BJ (cell line): ENCODE data around the gene SH3RF1. TPM values are rescaled to one million over a fixed set of nuclear protein-coding genes. Genes with fewer than 3 reads are reported as not detected.
"Not testable (repeated sequence)": the region's sequence is repeated elsewhere in the genome, so short reads cannot be mapped to it uniquely, and the experiment has no call there.

ENCODE experiments used
- CTCF ChIA-PET: fragments of 350-600 bp; formaldehyde crosslinking; extraction: SDS; loops from one replicate; lab custom pipeline; 2021; ENCODE audit warnings: antibody characterized with exemption, inconsistent platforms; lab: Yijun Ruan, JAX
- POLR2A ChIA-PET: fragments of 300-600 bp; sonication (Branson Sonifier 250); formaldehyde crosslinking; extraction: SDS; loops from one replicate; lab custom pipeline; 2021; ENCODE audit warnings: antibody characterized with exemption; lab: Charles Lee
- DNase-seq: peaks from one replicate; pipeline ENCODE4 v3.0.0-alpha.2; 2011; ENCODE audit warnings: low read depth
- H3K27me3 ChIP-seq: 2 replicates; pipeline ENCODE4 v1.6.0; 2011; ENCODE audit warnings: low read length; ENCODE audit not compliant: control insufficient read depth, insufficient read depth
- H3K36me3 ChIP-seq: 2 replicates; pipeline ENCODE4 v1.5.1; 2011; ENCODE audit warnings: low read length; ENCODE audit not compliant: control insufficient read depth, insufficient read depth
- H3K4me3 ChIP-seq: 2 replicates; pipeline ENCODE4 v1.5.1; 2011; ENCODE audit warnings: low read depth, mild to moderate bottlenecking, control low read depth, low read length
- CTCF ChIP-seq: IDR thresholded peaks from 2 replicates; pipeline ENCODE4 v1.5.1; 2011; ENCODE audit warnings: low read depth, mild to moderate bottlenecking, control low read depth, inconsistent platforms, low read length, moderate library complexity; ENCODE audit not compliant: insufficient read depth
- polyA plus RNA-seq: library from polyadenylated mRNA; depleted of rRNA; stranded (reverse); fragments of >200 nt; gene quantifications from 2 replicates; pipeline ENCODE4 v1.2.3, GENCODE V29; 2011

SH3RF1 gene
- polyA plus RNA-seq, 1 experiment: 38.8 TPM

- no peak for DNase-seq
- no peaks in the 10 kb centered on the region for H3K36me3 ChIP-seq
- H3K27me3 ChIP-seq: no peaks in the 10 kb centered on the region
- H3K4me3 ChIP-seq: no peak overlapping the region
- CTCF ChIA-PET: no interaction called here
- POLR2A ChIA-PET: no interaction called here
- no peak for TF ChIP-seq CTCF
Measured at GRCh38 chr4:169200361-169201030, 70.3 kb downstream of the SH3RF1 start.

- H3K4me3 ChIP-seq: no peak overlapping the region
- H3K36me3 ChIP-seq: no peaks in the 10 kb centered on the region
- CTCF ChIA-PET: interaction anchor here (1.5 kb wide), 1 partner anchor 11 kb away, joined by 3 read pairs; no protein-coding TSS in a partner anchor
- no peak for DNase-seq
- H3K27me3 ChIP-seq: no peaks in the 10 kb centered on the region
- POLR2A ChIA-PET: no interaction called here
- TF ChIP-seq CTCF: no peak
Measured at GRCh38 chr4:169199184-169199583, 71.6 kb downstream of the SH3RF1 start.

- no peak for DNase-seq
- POLR2A ChIA-PET: no interaction called here
- TF ChIP-seq CTCF: no peak
- Histone ChIP-seq H3K36me3 (no peaks in the 10 kb centered on the region), H3K27me3 (no peaks in the 10 kb centered on the region), H3K4me3 (no peak overlapping the region)
- CTCF ChIA-PET: interaction anchor here (1.5 kb wide), 1 partner anchor 10 kb away, joined by 3 read pairs; no protein-coding TSS in a partner anchor
Measured at GRCh38 chr4:169198167-169198566, 72.6 kb downstream of the SH3RF1 start.

- POLR2A ChIA-PET, H3K27me3 ChIP-seq, H3K36me3 ChIP-seq, H3K4me3 ChIP-seq, DNase-seq: not testable (repeated sequence)
- CTCF ChIA-PET: interaction anchor here (0.6 to 1.6 kb wide), 2 partner anchors 12 to 18 kb away, joined by 3 to 4 read pairs; no protein-coding TSS in a partner anchor
Measured at GRCh38 chr4:169197206-169197605, 73.5 kb downstream of the SH3RF1 start.

GRCh38 chr4:169195032-169195431 is 75.7 kb downstream of the SH3RF1 start:
- no peak for TF ChIP-seq CTCF
- ChIA-PET POLR2A (no interaction called here), CTCF (interaction anchor here (0.6 to 1.0 kb wide), 2 partner anchors 8 to 147 kb away, joined by 3 to 4 read pairs; no protein-coding TSS in a partner anchor)
- no peak overlapping the region for H3K4me3 ChIP-seq
- DNase-seq: no peak
- no peaks in the 10 kb centered on the region for H3K36me3 ChIP-seq
- H3K27me3 ChIP-seq: no peaks in the 10 kb centered on the region

- H3K27me3 ChIP-seq, POLR2A ChIA-PET, H3K4me3 ChIP-seq, CTCF ChIA-PET, H3K36me3 ChIP-seq, DNase-seq: not testable (repeated sequence)
Measured at GRCh38 chr4:169189968-169190367, 80.8 kb downstream of the SH3RF1 start.
